RWPE1 (cell line): ENCODE measurements around the gene HSPBAP1.

Experiments used
- CTCF ChIA-PET: fragments of 350-600 bp; sonication (Branson Sonifier 250); formaldehyde crosslinking; extraction: SDS; loops from one replicate; lab custom pipeline; 2021; lab: Yijun Ruan, JAX
- POLR2A ChIA-PET: fragments of 400-600 bp; formaldehyde crosslinking; extraction: SDS; loops from one replicate; lab custom pipeline; 2020; ENCODE audit warnings: antibody characterized with exemption; ENCODE audit not compliant: low non-redundant PET; lab: Yijun Ruan, JAX
- DNase-seq: peaks from one replicate; pipeline ENCODE4 v3.0.0; 2012; ENCODE audit warnings: low spot score
- H3K27ac ChIP-seq: fragments of 450-650 bp; 2 replicates; pipeline ENCODE4 v1.5.1; 2017
- TF ChIP-seq, protein P1 (sequence below): fragments of 450-650 bp; conservative IDR thresholded peaks from 2 replicates; pipeline ENCODE4 v1.5.1; 2017; ENCODE audit warnings: low read depth, mild to moderate bottlenecking

HSPBAP1 gene

DNA sequence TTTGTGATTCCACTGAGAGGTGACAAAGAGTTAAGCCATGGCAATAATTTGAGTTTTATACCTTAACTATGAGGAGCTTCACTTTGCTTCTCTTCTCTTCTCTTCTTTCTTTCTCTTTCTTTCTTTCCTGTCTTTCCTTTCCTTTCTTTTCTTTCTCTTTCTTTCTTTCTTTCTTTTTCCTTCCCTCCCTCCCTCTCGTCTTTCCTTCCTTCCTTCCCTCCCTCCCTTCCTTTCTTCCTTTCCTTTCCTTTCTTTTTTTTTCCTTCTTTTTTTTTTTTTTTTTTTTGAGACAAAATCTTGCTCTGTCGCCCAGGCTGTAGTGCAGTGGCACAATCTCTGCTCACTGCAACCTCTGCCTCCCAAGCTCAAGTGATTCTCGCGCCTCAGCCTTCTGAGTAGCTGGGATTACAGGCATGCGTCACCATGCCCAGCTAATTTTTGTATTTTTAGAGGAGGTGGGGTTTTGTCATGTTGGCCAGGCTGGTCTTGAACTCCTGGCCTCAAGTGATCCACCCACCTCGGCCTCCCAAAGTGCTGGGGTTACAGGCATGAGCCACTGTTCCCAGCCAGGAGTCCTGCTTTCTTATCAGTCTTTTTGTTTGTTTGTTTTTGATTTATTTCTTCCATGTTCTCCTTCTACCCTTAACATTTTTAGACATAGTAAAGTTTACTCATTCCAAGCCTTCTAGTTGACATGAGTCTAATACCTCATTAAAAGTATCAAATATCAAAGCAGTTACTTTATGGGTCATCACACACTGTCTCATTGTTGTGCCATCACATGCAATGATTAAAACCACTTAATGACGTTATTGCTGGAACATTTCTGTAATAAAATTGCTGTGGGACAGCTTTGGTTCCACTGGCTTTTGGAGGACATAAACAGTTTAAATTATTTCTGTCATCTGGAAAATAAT lies 31.1 kb upstream of the HSPBAP1 start:
- no peak overlapping the region for H3K27ac ChIP-seq
- DNase-seq, result no peak
- POLR2A ChIA-PET, result no interaction called here
- CTCF ChIA-PET, result no interaction called here
- TF ChIP-seq, protein P1, sequence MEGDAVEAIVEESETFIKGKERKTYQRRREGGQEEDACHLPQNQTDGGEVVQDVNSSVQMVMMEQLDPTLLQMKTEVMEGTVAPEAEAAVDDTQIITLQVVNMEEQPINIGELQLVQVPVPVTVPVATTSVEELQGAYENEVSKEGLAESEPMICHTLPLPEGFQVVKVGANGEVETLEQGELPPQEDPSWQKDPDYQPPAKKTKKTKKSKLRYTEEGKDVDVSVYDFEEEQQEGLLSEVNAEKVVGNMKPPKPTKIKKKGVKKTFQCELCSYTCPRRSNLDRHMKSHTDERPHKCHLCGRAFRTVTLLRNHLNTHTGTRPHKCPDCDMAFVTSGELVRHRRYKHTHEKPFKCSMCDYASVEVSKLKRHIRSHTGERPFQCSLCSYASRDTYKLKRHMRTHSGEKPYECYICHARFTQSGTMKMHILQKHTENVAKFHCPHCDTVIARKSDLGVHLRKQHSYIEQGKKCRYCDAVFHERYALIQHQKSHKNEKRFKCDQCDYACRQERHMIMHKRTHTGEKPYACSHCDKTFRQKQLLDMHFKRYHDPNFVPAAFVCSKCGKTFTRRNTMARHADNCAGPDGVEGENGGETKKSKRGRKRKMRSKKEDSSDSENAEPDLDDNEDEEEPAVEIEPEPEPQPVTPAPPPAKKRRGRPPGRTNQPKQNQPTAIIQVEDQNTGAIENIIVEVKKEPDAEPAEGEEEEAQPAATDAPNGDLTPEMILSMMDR, result no peak

DNA sequence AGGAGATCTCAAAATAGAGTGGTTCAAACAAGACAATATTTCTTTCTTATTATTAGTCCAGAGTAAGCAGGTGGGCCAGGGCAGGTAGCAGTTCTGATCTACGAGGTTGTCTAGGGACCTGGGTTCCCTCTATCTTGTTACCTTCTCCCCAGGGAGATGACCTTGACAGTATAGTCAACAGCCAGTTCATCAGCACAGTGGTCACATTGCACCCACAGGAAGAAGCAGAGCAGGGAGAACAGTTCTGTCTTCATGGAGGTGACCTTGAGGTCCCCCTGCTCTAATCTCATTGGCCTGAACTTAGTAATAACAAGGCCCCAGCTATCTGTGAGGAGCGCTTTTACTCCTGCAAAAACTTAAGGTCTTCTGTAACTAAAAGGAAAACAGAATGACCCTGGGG lies 23.0 kb upstream of the HSPBAP1 start:
- TF ChIP-seq, protein P1, result no peak
- DNase-seq, result no peak
- ChIA-PET POLR2A (no interaction called here), CTCF (interaction anchor here (0.5 kb wide), 1 partner anchor 52 kb away, joined by 6 read pairs; no protein-coding TSS in a partner anchor)
- H3K27ac ChIP-seq, result no peak overlapping the region

DNA sequence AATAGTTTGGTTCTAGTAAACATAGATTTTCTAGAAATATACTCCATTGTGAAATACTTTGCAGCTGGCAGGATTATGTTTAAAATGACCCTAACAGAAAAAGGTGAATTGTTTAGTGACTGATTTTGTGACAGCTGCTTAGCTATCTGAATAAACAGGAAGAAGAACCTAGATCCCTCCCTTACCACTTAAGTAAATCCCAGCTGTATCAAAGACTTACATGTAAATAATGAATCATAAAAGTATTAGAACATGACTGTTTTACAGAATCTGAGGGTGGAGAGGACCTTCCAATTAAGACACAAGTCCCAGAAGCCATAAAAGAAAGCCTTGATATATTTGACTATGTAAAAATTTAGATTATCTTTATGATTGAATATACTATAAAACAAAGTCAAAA lies 17.1 kb upstream of the HSPBAP1 start:
- ChIA-PET CTCF (no interaction called here), POLR2A (no interaction called here)

DNA sequence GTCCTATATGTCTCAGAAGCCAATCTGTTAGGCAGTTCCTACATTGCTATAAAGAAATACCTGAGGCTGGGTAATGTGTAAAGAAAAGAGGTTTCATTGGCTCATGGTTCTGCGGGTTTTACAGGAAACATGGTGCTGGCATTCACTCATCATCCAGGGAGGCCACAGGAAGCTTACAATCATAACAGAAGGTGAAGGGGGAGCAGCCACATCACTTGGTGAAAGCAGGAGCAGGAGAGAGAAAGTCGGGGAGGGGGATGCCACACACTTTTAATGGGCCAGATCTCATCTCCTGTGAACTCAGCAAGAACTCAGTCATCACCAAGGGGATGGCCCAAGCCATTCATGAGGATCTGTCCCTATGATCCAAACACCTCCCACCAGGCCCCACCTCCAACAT lies 10.3 kb upstream of the HSPBAP1 start:
- POLR2A ChIA-PET, result no interaction called here
- DNase-seq, result no peak
- H3K27ac ChIP-seq, result no peak overlapping the region
- CTCF ChIA-PET, result interaction anchor here (0.5 kb wide), 1 partner anchor 291 kb away, joined by 4 read pairs; no protein-coding TSS in a partner anchor
- TF ChIP-seq, protein P1, result no peak

More for the DNA sequence above, 17.1 kb upstream of the HSPBAP1 start:
- no peak for DNase-seq
- H3K27ac ChIP-seq, result no peak overlapping the region
- TF ChIP-seq, protein P1, result no peak

DNA sequence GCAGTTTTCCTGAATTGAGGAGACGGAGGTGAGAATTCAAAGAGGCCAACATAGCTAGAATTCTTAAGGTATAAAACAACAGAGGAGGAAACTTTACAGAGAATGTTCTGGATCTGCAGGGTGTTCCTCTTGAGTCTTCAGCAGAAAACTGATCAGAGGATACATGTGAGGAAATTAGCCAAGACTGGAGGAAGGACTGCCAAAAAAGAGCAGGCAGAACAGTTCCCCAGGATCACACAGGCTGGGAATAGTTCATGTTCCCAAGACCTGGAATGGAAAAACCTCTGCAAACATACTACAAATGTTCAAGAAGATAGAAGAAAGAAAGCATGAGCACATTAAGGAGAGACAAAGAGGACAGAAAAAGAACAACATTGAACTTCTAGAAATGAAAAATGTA lies 8.7 kb upstream of the HSPBAP1 start:
- TF ChIP-seq, protein P1, result no peak
- CTCF ChIA-PET, result no interaction called here
- no peak for DNase-seq
- H3K27ac ChIP-seq, result no peak overlapping the region
- POLR2A ChIA-PET, result no interaction called here

DNA sequence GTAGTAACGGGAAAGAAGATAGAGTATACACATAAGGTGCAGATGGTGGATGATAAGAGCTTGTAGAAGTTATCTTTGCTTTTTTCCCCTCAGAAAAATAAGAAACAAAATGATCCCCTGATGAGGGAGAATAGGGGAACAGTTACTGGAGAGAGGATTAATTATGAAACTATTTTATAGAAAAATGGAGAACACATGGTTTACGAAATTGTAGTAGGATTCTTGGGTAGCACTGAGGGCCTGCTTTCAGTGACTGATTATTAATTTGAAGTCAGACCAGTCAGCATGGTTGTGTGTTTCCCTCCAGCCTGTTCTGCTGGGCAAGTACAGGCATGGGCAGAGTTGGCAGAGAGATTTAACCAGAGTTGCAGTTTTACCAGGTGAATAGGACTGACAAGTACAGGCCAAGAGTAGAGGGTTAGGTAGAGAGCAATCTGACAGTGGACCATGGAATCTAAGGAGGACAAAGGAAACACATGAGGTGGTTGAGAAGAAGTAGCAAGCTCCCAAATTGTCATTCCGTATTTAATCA lies 7.1 kb upstream of the HSPBAP1 start:
- H3K27ac ChIP-seq, result peak overlapping the region; percentile 49; the same call in 1 of the 2 replicates
- TF ChIP-seq, protein P1, result no peak
- ChIA-PET CTCF (interaction anchor here (0.6 to 0.7 kb wide), 2 partner anchors 107 to 122 kb away, joined by 3 to 4 read pairs; no protein-coding TSS in a partner anchor), POLR2A (no interaction called here)
- peak; percentile 53 for DNase-seq
